ENCODE measurements around the gene MAP1A. TPM values are rescaled to one million over a fixed set of nuclear protein-coding genes. Genes with fewer than 3 reads are reported as not detected.
A peak's percentile ranks its signal among the peaks of the same experiment; 100 is the strongest.

The MAP1A gene
- total RNA-seq, 1 donor from 2014 or later, result 4.0 TPM

DNA sequence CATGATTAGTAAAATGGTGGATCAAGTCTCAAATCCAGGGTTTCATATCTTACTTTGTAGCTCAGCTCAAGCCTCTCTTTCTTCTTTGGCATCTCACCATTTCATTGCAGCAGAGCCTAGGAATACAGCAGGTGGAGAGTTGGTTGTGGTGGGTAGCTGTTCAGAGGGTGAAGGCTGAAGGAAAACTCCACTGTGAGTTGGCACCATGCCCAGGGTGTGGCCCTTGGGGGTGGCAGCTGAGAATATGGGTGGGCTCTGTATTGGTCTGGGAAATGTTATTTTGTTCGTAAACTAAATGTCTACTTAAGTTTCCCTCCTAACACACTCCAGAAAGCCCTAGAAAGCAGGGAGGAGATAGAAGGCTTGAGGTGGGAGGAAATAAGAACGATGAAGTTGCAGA is 1.7 kb upstream of the MAP1A start:
- peaks cover 80% of the 10 kb centered on the region for H3K4me1 Mint-ChIP-seq
- H3K4me2 ChIP-seq, result no peak overlapping the region
- peaks cover 50% of the 10 kb centered on the region for H3K4me1 ChIP-seq
- H3K9ac ChIP-seq, result no peak overlapping the region
- peaks cover 18% of the 10 kb centered on the region for H3K36me3 Mint-ChIP-seq
- H3K4me3 ChIP-seq, result no peak overlapping the region
- DNase-seq (ENCODE audit: low spot score), result no peak
- no peaks in the 10 kb centered on the region for H3K79me2 ChIP-seq (ENCODE audit: low read depth)
- peaks cover 6% of the 10 kb centered on the region for H3K27me3 Mint-ChIP-seq (ENCODE audit: insufficient read depth, low read depth)
- no peaks in the 10 kb centered on the region for H4K20me1 ChIP-seq (ENCODE audit: low read depth)
- H3K27me3 ChIP-seq, result peaks cover 14% of the 10 kb centered on the region
- peaks cover 29% of the 10 kb centered on the region for H3F3A ChIP-seq (ENCODE audit: low read depth)
- no peak overlapping the region for H3K27ac ChIP-seq
- H3K9me3 ChIP-seq (ENCODE audit: low read depth), result no peaks in the 10 kb centered on the region
- no peak for TF ChIP-seq EZH2 (IDR thresholded peaks at IDR 0.05)
- TF ChIP-seq, protein P1, sequence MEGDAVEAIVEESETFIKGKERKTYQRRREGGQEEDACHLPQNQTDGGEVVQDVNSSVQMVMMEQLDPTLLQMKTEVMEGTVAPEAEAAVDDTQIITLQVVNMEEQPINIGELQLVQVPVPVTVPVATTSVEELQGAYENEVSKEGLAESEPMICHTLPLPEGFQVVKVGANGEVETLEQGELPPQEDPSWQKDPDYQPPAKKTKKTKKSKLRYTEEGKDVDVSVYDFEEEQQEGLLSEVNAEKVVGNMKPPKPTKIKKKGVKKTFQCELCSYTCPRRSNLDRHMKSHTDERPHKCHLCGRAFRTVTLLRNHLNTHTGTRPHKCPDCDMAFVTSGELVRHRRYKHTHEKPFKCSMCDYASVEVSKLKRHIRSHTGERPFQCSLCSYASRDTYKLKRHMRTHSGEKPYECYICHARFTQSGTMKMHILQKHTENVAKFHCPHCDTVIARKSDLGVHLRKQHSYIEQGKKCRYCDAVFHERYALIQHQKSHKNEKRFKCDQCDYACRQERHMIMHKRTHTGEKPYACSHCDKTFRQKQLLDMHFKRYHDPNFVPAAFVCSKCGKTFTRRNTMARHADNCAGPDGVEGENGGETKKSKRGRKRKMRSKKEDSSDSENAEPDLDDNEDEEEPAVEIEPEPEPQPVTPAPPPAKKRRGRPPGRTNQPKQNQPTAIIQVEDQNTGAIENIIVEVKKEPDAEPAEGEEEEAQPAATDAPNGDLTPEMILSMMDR (IDR thresholded peaks at IDR 0.05), result no peak
- TF ChIP-seq EZH2phosphoT487 (IDR thresholded peaks at IDR 0.05), result no peak
- no peaks in the 10 kb centered on the region for H3K36me3 ChIP-seq
- H3K4me3 Mint-ChIP-seq, result peak overlapping the region; percentile 69
- peak overlapping the region; percentile 85 for H3K27ac Mint-ChIP-seq
- H2AFZ ChIP-seq (replicated peaks), result peak overlapping the region; percentile 77
- no peaks in the 10 kb centered on the region for H3K9me3 Mint-ChIP-seq

DNA sequence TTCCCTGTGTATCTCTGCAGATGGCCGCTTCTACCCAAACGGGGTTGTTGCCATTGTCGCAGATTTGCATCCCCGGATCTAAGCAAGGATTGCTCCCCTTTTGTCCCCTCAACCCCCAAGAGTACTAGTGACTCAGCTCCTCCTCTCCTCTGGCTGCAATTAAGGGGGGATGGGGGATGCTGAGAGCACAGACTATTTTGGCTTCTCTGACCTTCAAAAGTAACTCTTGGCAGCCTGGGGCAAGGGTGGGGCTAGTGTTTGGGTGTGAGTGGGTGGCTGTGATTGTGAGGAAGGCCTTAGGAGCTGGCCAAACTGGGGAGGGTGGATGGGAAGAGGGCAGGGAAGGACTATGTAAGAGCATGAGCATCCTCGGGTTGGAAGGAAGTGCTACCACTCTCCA is 1.2 kb upstream of the MAP1A start:
- Mint-ChIP-seq H3K27ac (peak overlapping the region; percentile 85), H3K4me3 (peak overlapping the region; percentile 91), H3K9me3 (no peaks in the 10 kb centered on the region), H3K36me3 (peaks cover 21% of the 10 kb centered on the region), H3K27me3 (ENCODE audit: insufficient read depth, low read depth) (peaks cover 6% of the 10 kb centered on the region), H3K4me1 (peaks cover 78% of the 10 kb centered on the region)
- Histone ChIP-seq H3K9ac (no peak overlapping the region), H3K4me1 (peaks cover 48% of the 10 kb centered on the region), H4K20me1 (ENCODE audit: low read depth) (no peaks in the 10 kb centered on the region), H3K27me3 (peaks cover 14% of the 10 kb centered on the region), H3K36me3 (no peaks in the 10 kb centered on the region), H3K79me2 (ENCODE audit: low read depth) (no peaks in the 10 kb centered on the region), H3K4me2 (peak overlapping the region; percentile 82), H3K27ac (no peak overlapping the region), H2AFZ (replicated peaks) (peak overlapping the region; percentile 77), H3K9me3 (ENCODE audit: low read depth) (no peaks in the 10 kb centered on the region), H3K4me3 (peak overlapping the region; percentile 52), H3F3A (ENCODE audit: low read depth) (peaks cover 27% of the 10 kb centered on the region)
- no peak for DNase-seq (ENCODE audit: low spot score)
- TF ChIP-seq EZH2 (IDR thresholded peaks at IDR 0.05), result no peak
- no peak for TF ChIP-seq EZH2phosphoT487 (IDR thresholded peaks at IDR 0.05)
- TF ChIP-seq, protein P1 (IDR thresholded peaks at IDR 0.05), result no peak

DNA sequence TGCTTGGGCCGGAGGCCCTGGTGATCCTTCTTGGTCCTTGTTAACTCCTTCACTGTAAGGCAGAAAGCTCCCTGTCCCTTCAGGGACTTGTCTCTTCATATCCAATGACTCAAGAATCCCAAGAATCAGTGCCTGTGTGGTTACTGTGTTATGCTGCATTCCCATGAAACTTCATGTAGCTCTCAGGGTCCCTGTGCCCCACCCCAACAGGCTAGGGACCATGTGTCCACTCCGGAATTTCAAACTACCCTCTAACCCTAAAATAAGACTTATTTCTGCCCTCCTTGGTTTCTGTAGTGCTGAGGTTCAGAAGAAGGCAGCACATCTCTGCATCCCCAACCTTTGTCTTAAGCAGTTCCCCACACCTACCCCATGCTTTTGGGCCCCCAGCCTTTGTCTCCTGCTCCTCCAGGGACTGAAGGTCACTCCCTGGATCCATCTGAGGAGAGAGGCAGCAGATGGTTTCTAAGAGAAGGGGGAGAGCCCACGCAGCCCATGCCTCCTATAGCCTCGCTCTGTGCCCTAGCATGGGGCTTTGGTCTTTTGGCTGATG is 531 bp upstream of the MAP1A start:
- H3K9me3 ChIP-seq (ENCODE audit: low read depth), result no peaks in the 10 kb centered on the region
- no peaks in the 10 kb centered on the region for H3K79me2 ChIP-seq (ENCODE audit: low read depth)
- no peaks in the 10 kb centered on the region for H3K36me3 ChIP-seq
- no peaks in the 10 kb centered on the region for H3K9me3 Mint-ChIP-seq
- no peak for TF ChIP-seq EZH2phosphoT487 (IDR thresholded peaks at IDR 0.05)
- TF ChIP-seq, protein P1 (IDR thresholded peaks at IDR 0.05), result no peak
- TF ChIP-seq EZH2 (IDR thresholded peaks at IDR 0.05), result no peak
- H3K4me1 ChIP-seq, result peaks cover 42% of the 10 kb centered on the region
- H3K4me3 Mint-ChIP-seq, result peak overlapping the region; percentile 91
- peak overlapping the region; percentile 52 for H3K4me3 ChIP-seq
- H4K20me1 ChIP-seq (ENCODE audit: low read depth), result no peaks in the 10 kb centered on the region
- peaks cover 10% of the 10 kb centered on the region for H3K27me3 ChIP-seq
- H3F3A ChIP-seq (ENCODE audit: low read depth), result peaks cover 20% of the 10 kb centered on the region
- H3K4me2 ChIP-seq, result peak overlapping the region; percentile 82
- no peak overlapping the region for H3K9ac ChIP-seq
- no peak for DNase-seq (ENCODE audit: low spot score)
- H3K27ac ChIP-seq, result no peak overlapping the region
- peaks cover 25% of the 10 kb centered on the region for H3K36me3 Mint-ChIP-seq
- H3K4me1 Mint-ChIP-seq, result peaks cover 71% of the 10 kb centered on the region
- H3K27me3 Mint-ChIP-seq (ENCODE audit: insufficient read depth, low read depth), result peaks cover 4% of the 10 kb centered on the region
- H2AFZ ChIP-seq (replicated peaks), result peak overlapping the region; percentile 77
- H3K27ac Mint-ChIP-seq, result peak overlapping the region; percentile 83

Data from neural progenitor cell (in vitro differentiated cells).